Breast epithelium (tissue), 4 donors: Measurements from ENCODE around the gene PLPPR4. TPM values are rescaled to one million over a fixed set of nuclear protein-coding genes. Genes with fewer than 3 reads are reported as not detected.

Source experiments
- DNase-seq, 2 donors: peaks; one replicate each; pipeline ENCODE4 v3.0.0-alpha.2; 2019; ENCODE audit warnings: low spot score in 2 of 2
- H3K27ac ChIP-seq, 2 donors: fragments of 200-600 bp; sonication (generic) in 1 of 2; one replicate each; pipeline ENCODE4 v1.5.1; 2016 to 2019; ENCODE audit warnings: mild to moderate bottlenecking in 1 of 2
- H3K27me3 ChIP-seq, 2 donors: fragments of 200-600 bp; sonication (generic) in 1 of 2; one replicate each; pipeline versions ENCODE4 v1.5.1 to v1.6.0; 2017 to 2019; ENCODE audit warnings: control low read depth in 1 of 2, mild to moderate bottlenecking in 1 of 2
- H3K36me3 ChIP-seq: fragments of 200-600 bp; one replicate; pipeline ENCODE4 v1.5.1; 2019
- H3K4me1 ChIP-seq, 2 donors: fragments of 200-600 bp; sonication (generic); one replicate each; pipeline ENCODE4 v1.5.1; 2016 to 2019; ENCODE audit warnings: control low read depth in 1 of 2
- H3K4me3 ChIP-seq, 3 donors: fragments of 200-600 bp; sonication (generic); 1 replicate in 2 of 3; 2 replicates in 1 of 3; pipeline ENCODE4 v1.5.1; 2016 to 2019; ENCODE audit warnings: mild to moderate bottlenecking in 3 of 3, moderate library complexity in 2 of 3
- H3K9me3 ChIP-seq, 2 donors: fragments of 200-600 bp; sonication (generic) in 1 of 2; one replicate each; pipeline ENCODE4 v1.5.1; 2016 to 2019; ENCODE audit warnings: control low read depth in 1 of 2
- CTCF ChIP-seq, 3 donors: fragments of 450-650 bp; IDR thresholded peaks; one replicate each; pipeline ENCODE4 v1.5.1; 2016 to 2017; ENCODE audit warnings: antibody characterized with exemption in 3 of 3, mild to moderate bottlenecking in 3 of 3, moderate library complexity in 3 of 3
- POLR2A ChIP-seq: fragments of 450-650 bp; IDR thresholded peaks from one replicate; pipeline ENCODE4 v1.6.1; 2016; ENCODE audit warnings: antibody characterized with exemption, mild to moderate bottlenecking, moderate library complexity
- POLR2AphosphoS5 ChIP-seq, 3 donors: sonication (generic); formaldehyde crosslinking; IDR thresholded peaks; one replicate each; pipeline ENCODE4 v1.6.1; 2017; ENCODE audit warnings: antibody characterized with exemption in 3 of 3
- intact Hi-C: fragments of 100-400 bp; cut with DNase I; formaldehyde crosslinking; loops from one replicate; pipeline ENCODE4 v1.15.1; 2023; ENCODE audit warnings: low total_unique reads
- total RNA-seq, 3 donors: library from RNA; depleted of rRNA; stranded (reverse); fragments of >200 nt; gene quantifications; one replicate each; pipeline ENCODE4 v1.1.0, GENCODE V29; 2016

PLPPR4 gene
- total RNA-seq, 3 donors from 2014 or later: 0.80 to 2.3 (median 1.3) TPM

GRCh38 chr1:99332561-99332960, 68.3 kb downstream of the PLPPR4 start:
- Histone ChIP-seq H3K4me1 (no peaks in the 10 kb centered on the region), H3K27ac (no peak overlapping the region), H3K4me3 (no peak overlapping the region), H3K9me3 (no peaks in the 10 kb centered on the region), H3K27me3 (no peaks in the 10 kb centered on the region), H3K36me3 (no peaks in the 10 kb centered on the region)
- no peak for TF ChIP-seq CTCF (IDR thresholded peaks at IDR 0.05)
- no peak for TF ChIP-seq POLR2AphosphoS5 (IDR thresholded peaks at IDR 0.05)
- TF ChIP-seq POLR2A: no peak
- no peak for DNase-seq
- intact Hi-C loops: no loop called here

GRCh38 chr1:99334991-99335390, 70.7 kb downstream of the PLPPR4 start:
- intact Hi-C loops: no loop called here
- H3K27ac ChIP-seq: no peak overlapping the region
- H3K36me3 ChIP-seq: no peaks in the 10 kb centered on the region
- H3K9me3 ChIP-seq: no peaks in the 10 kb centered on the region
- no peaks in the 10 kb centered on the region for H3K4me1 ChIP-seq
- no peak for DNase-seq
- no peak overlapping the region for H3K4me3 ChIP-seq
- H3K27me3 ChIP-seq: no peaks in the 10 kb centered on the region
- TF ChIP-seq POLR2AphosphoS5 (IDR thresholded peaks at IDR 0.05): no peak
- TF ChIP-seq CTCF (IDR thresholded peaks at IDR 0.05): no peak
- TF ChIP-seq POLR2A: no peak

GRCh38 chr1:99347041-99347684, 82.9 kb downstream of the PLPPR4 start:
- intact Hi-C loops: no loop called here
- H3K4me3 ChIP-seq: no peak overlapping the region
- H3K27me3 ChIP-seq: no peaks in the 10 kb centered on the region
- no peaks in the 10 kb centered on the region for H3K4me1 ChIP-seq
- H3K9me3 ChIP-seq: no peaks in the 10 kb centered on the region
- H3K27ac ChIP-seq: no peak overlapping the region
- DNase-seq: no peak
- no peaks in the 10 kb centered on the region for H3K36me3 ChIP-seq
- TF ChIP-seq CTCF (IDR thresholded peaks at IDR 0.05) (no peak), POLR2A (no peak), POLR2AphosphoS5 (IDR thresholded peaks at IDR 0.05) (no peak)

GRCh38 chr1:99348397-99349132, 84.3 kb downstream of the PLPPR4 start:
- H3K36me3 ChIP-seq: no peaks in the 10 kb centered on the region
- no peak for DNase-seq
- no peaks in the 10 kb centered on the region for H3K9me3 ChIP-seq
- H3K27ac ChIP-seq: no peak overlapping the region
- intact Hi-C loops: no loop called here
- no peak overlapping the region for H3K4me3 ChIP-seq
- TF ChIP-seq CTCF (IDR thresholded peaks at IDR 0.05): no peak
- TF ChIP-seq POLR2A: no peak
- no peak for TF ChIP-seq POLR2AphosphoS5 (IDR thresholded peaks at IDR 0.05)
- no peaks in the 10 kb centered on the region for H3K27me3 ChIP-seq
- H3K4me1 ChIP-seq: no peaks in the 10 kb centered on the region

- H3K4me1 ChIP-seq: no peaks in the 10 kb centered on the region
- H3K36me3 ChIP-seq: no peaks in the 10 kb centered on the region
- no peak overlapping the region for H3K4me3 ChIP-seq
- TF ChIP-seq POLR2A (no peak), POLR2AphosphoS5 (IDR thresholded peaks at IDR 0.05) (no peak), CTCF (IDR thresholded peaks at IDR 0.05) (no peak)
- no peak overlapping the region for H3K27ac ChIP-seq
- H3K27me3 ChIP-seq: no peaks in the 10 kb centered on the region
- intact Hi-C loops: no loop called here
- H3K9me3 ChIP-seq: no peaks in the 10 kb centered on the region
- DNase-seq: no peak
Observed at GRCh38 chr1:99352821-99353220, 88.5 kb downstream of the PLPPR4 start.
